H1 (cell line): ENCODE results near the gene ARHGAP1. TPM values are rescaled to one million over a fixed set of nuclear protein-coding genes. Genes with fewer than 3 reads are reported as not detected.

Experiments used
- JUN ChIP-seq: IDR thresholded peaks from 2 replicates; pipeline ENCODE4 v1.6.1; 2011; ENCODE audit warnings: low read depth, mild to moderate bottlenecking, improper control_type of control experiment, low read length
- POLR2A ChIP-seq, 2 experiments: IDR thresholded peaks; 1 replicate in 1 of 2; 2 replicates in 1 of 2; pipeline ENCODE4 v1.6.1; 2011; ENCODE audit warnings: low read depth in 2 of 2, low read length in 2 of 2, mild to moderate bottlenecking in 2 of 2; ENCODE audit errors: control extremely low read depth in 1 of 2
- TAF7 ChIP-seq: optimal IDR thresholded peaks from 2 replicates; pipeline ENCODE3; 2011; ENCODE audit warnings: low read depth, mild to moderate bottlenecking, inconsistent platforms, low read length, moderate library complexity, borderline replicate concordance
- polyA plus RNA-seq, 7 experiments: library from polyadenylated mRNA; depleted of rRNA in 3 of 7; stranded (reverse) in 5 of 7; unstranded in 2 of 7; fragments of >200 nt in 5 of 7; fragments of 200-250 nt in 2 of 7; gene quantifications; 1 replicate in 5 of 7; 2 replicates in 1 of 7; 4 replicates in 1 of 7; pipeline versions ENCODE4 v1.2.1 to v1.2.3, GENCODE V29; 2011 to 2013; ENCODE audit warnings: missing spikeins in 2 of 7, mixed read lengths in 2 of 7
- total RNA-seq: library from RNA; stranded (reverse); fragmentation: NEBNext Ultra II Directional; extraction: Animal tissue kit (Norgen Biotek cat#: 25700); gene quantifications from 2 replicates; pipeline ENCODE4 v1.2.1, GENCODE V29; 2021
- TF ChIP-seq, protein P1 (sequence below): IDR thresholded peaks from 2 replicates; pipeline ENCODE4 v1.6.1; 2012; ENCODE audit warnings: low read length, inconsistent platforms

The ARHGAP1 gene
- total and polyA plus RNA-seq, 2 of the 8 experiments (the other 6 are each of a cell fraction or from before 2014, with no cell fraction given): 28.6 to 58.8 TPM

DNA sequence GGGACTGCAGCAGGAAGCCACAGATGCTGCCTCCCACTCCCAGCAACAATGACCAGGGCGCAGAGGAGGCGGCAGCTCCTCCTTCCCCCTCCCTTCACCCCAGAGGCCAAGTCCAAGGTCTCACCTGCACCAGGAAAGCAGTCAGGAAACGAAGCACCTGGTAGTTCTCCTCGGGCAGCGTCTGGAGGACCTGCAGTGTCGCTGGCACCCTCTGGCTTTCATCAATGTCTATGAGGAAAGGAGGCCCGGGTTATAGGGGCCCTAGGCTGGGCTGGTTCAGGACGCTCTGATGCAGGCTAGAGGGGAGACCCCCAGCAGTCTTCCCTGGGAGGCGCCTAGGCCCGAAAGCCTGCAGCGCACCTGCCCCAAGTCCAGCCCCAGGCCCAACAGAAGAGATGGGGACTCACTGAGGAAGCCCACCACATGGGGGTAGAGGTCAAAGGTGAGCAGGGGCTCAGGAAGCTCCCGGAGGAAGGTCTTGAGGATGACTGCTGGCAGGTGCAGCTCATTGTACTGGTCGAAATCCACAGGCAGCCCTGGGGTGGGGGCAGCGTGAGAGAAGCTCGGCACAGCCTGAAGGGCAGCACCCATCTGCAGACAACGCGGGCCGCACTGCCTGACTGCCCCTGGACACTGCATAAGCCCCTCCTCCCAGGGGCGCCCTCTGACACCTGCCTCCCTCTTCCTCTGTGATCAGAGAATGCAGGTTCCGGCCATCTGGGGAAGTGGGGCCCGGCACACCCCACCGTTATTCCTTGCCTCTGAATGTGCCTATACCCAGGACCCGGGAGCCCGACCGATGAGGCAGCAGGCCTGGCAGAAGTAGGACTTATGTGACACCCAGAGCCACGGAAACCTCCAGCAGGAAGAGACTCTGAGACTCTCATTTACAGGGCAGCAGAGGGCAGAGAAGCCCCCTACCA is 20.9 kb downstream of the ARHGAP1 start (continued):
- TF ChIP-seq JUN (no peak), POLR2A (IDR thresholded peaks at IDR 0.05; ENCODE audit: control extremely low read depth in 1 of 2, low read depth in 2 of 2, low read length in 2 of 2) (no peak), TAF7 (no peak)
- TF ChIP-seq, protein P1, sequence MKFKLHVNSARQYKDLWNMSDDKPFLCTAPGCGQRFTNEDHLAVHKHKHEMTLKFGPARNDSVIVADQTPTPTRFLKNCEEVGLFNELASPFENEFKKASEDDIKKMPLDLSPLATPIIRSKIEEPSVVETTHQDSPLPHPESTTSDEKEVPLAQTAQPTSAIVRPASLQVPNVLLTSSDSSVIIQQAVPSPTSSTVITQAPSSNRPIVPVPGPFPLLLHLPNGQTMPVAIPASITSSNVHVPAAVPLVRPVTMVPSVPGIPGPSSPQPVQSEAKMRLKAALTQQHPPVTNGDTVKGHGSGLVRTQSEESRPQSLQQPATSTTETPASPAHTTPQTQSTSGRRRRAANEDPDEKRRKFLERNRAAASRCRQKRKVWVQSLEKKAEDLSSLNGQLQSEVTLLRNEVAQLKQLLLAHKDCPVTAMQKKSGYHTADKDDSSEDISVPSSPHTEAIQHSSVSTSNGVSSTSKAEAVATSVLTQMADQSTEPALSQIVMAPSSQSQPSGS: no peak
- TF ChIP-seq, all 59 proteins: peak for 0
